HepG2 (cell line): ENCODE data around the gene STX7. TPM values are rescaled to one million over a fixed set of nuclear protein-coding genes. Genes with fewer than 3 reads are reported as not detected.
A peak's percentile ranks its signal among the peaks of the same experiment; 100 is the strongest.

Source experiments
- ATAC-seq: fragments of 200-7000 bp; cut with Tn5 transposase; 3 replicates; pipeline ENCODE4 v1.9.1; 2020; ENCODE audit warnings: mild to moderate bottlenecking, moderate library complexity
- BruUV-seq: library from RNA; stranded (reverse); fragments of 400-500 nt; replicated peaks from 2 replicates; lab custom pipeline; 2021; lab: Mats Ljungman, UMichigan
- CTCF ChIA-PET: fragments of 300-600 bp; formaldehyde crosslinking; extraction: SDS; loops from one replicate; lab custom pipeline; 2021; ENCODE audit warnings: low total read pairs, inconsistent platforms, low intra/inter-chr PET ratio; lab: Yijun Ruan, JAX
- POLR2A ChIA-PET: fragments of 350-600 bp; sonication (Branson Sonifier 250); formaldehyde crosslinking; loops from one replicate; lab custom pipeline; 2020; ENCODE audit warnings: antibody characterized with exemption, inconsistent platforms; lab: Yijun Ruan, JAX
- DNase-seq: peaks from one replicate; pipeline ENCODE4 v3.0.0-alpha.2; 2015; ENCODE audit warnings: low spot score
- FAIRE-seq: peaks from 3 replicates; lab custom pipeline; 2011; peaks lifted over from hg19 to GRCh38; lab: Jason Lieb, UNC
- H2AFZ ChIP-seq: one replicate; pipeline ENCODE4 v1.6.1; 2011; ENCODE audit warnings: low read length, inconsistent platforms
- H3K27ac ChIP-seq: fragments of 300-600 bp; 3 replicates; pipeline ENCODE4 v1.8.0; 2011; ENCODE audit warnings: mixed run types, mild to moderate bottlenecking, mixed read lengths, low read length, inconsistent platforms; ENCODE audit not compliant: insufficient read depth; ENCODE audit errors: extremely low read length
- H3K27me3 ChIP-seq, 2 experiments: fragments of 200-600 bp in 1 of 2; 2 replicates in 1 of 2; 3 replicates in 1 of 2; pipeline versions ENCODE4 v1.6.0 to v1.8.0; 2011; ENCODE audit warnings: low read length in 2 of 2, mild to moderate bottlenecking in 2 of 2, moderate library complexity in 2 of 2, inconsistent platforms in 1 of 2; ENCODE audit not compliant: insufficient read depth in 2 of 2, control insufficient read depth in 1 of 2
- H3K36me3 ChIP-seq, 2 experiments: fragments of 200-600 bp in 1 of 2; replicated peaks in 1 of 2; 2 replicates in 1 of 2; 3 replicates in 1 of 2; pipeline versions ENCODE4 v1.5.1 to v1.8.0; 2011; ENCODE audit warnings: low read length in 2 of 2, inconsistent platforms in 1 of 2; ENCODE audit not compliant: insufficient read depth in 2 of 2, control insufficient read depth in 1 of 2
- H3K4me1 ChIP-seq: 2 replicates; pipeline ENCODE4 v1.5.1; 2012; ENCODE audit warnings: low read length, inconsistent platforms; ENCODE audit not compliant: insufficient read depth
- H3K4me2 ChIP-seq: 2 replicates; pipeline ENCODE4 v1.6.0; 2011; ENCODE audit warnings: low read depth, low read length, inconsistent platforms
- H3K4me3 ChIP-seq, 3 experiments: fragments of 200-600 bp in 1 of 3; sonication (generic), shearing (Covaris generic) in 1 of 3; replicated peaks in 1 of 3; 2 replicates each; pipeline ENCODE4 v1.5.1; 2011 to 2016; ENCODE audit warnings: low read length in 3 of 3, inconsistent platforms in 2 of 3, low read depth in 2 of 3, mild to moderate bottlenecking in 2 of 3, control low read depth in 1 of 3, mixed read lengths in 1 of 3; ENCODE audit not compliant: insufficient read depth in 1 of 3
- H3K79me2 ChIP-seq: one replicate; pipeline ENCODE4 v1.6.1; 2011; ENCODE audit warnings: low read length, inconsistent platforms; ENCODE audit not compliant: insufficient read depth
- H3K9ac ChIP-seq: 2 replicates; pipeline ENCODE4 v1.6.0; 2011; ENCODE audit warnings: mild to moderate bottlenecking, low read depth, low read length, inconsistent platforms; ENCODE audit not compliant: insufficient read depth
- H3K9me3 ChIP-seq: 2 replicates; pipeline ENCODE4 v1.5.1; 2012; ENCODE audit warnings: mild to moderate bottlenecking, low read length
- H4K20me1 ChIP-seq: 2 replicates; pipeline ENCODE4 v1.6.0; 2011; ENCODE audit warnings: inconsistent platforms, mild to moderate bottlenecking, low read length, moderate library complexity; ENCODE audit not compliant: insufficient read depth
- ARID5B ChIP-seq: IDR thresholded peaks from 2 replicates; pipeline ENCODE4 v1.4.0; 2020; ENCODE audit warnings: mild to moderate bottlenecking, missing genetic modification reagents
- MAFF ChIP-seq: IDR thresholded peaks from 2 replicates; pipeline ENCODE4 v1.6.1; 2011; ENCODE audit warnings: low read depth, low read length, improper control_type of control experiment
- MAFK ChIP-seq, 2 experiments: IDR thresholded peaks in 1 of 2; conservative IDR thresholded peaks in 1 of 2; 2 replicates each; pipeline ENCODE4 v1.6.1; 2011; ENCODE audit warnings: improper control_type of control experiment in 2 of 2, low read length in 2 of 2
- MXD4 ChIP-seq: IDR thresholded peaks from 2 replicates; pipeline ENCODE4 v1.6.1; 2016; ENCODE audit warnings: mild to moderate bottlenecking, missing biosample characterization, missing genetic modification reagents
- YY1 ChIP-seq: IDR thresholded peaks from 2 replicates; pipeline ENCODE4 v1.6.1; 2011; ENCODE audit warnings: low read length, low read depth, moderate library complexity, mild to moderate bottlenecking; ENCODE audit not compliant: insufficient read depth, insufficient replicate concordance
- WGBS: methylation state at CpG from one replicate; pipeline ENCODE4 v1.1.6; 2017; ENCODE audit warnings: low lambda C conversion rate; 5-methylcytosine and 5-hydroxymethylcytosine counted together
- in situ Hi-C: cut with HindIII; loops from 2 replicates; pipeline ENCODE4 v1.10.0; 2017; ENCODE audit warnings: low pct_unique_long_range_greater_than_20kb; ENCODE audit not compliant: extremely low pct_ligation_motif_present
- intact Hi-C: fragments of 100-400 bp; cut with micrococcal nuclease; formaldehyde crosslinking; loops from one replicate; pipeline ENCODE4 v1.10.0; 2022; ENCODE audit not compliant: unreplicated experiment
- polyA plus RNA-seq, 8 experiments: library from polyadenylated mRNA; depleted of rRNA in 3 of 8; stranded (reverse) in 7 of 8; unstranded in 1 of 8; fragments of >200 nt; fragmentation: Illumina TruSeq in 4 of 8; extraction: Trizol in 4 of 8; gene quantifications; 2 replicates each; pipeline versions ENCODE4 v1.2.1 to v1.2.3, GENCODE V29; 2011 to 2016; ENCODE audit warnings: low read depth in 4 of 8, missing spikeins in 1 of 8, mixed read lengths in 1 of 8; ENCODE audit not compliant: insufficient read depth in 1 of 8
- total RNA-seq, 5 experiments: library from RNA; depleted of rRNA; stranded (reverse); fragments of >200 nt; fragmentation: Illumina TruSeq; extraction: Trizol; gene quantifications; 2 replicates each; pipeline ENCODE4 v1.2.3, GENCODE V29; 2016; ENCODE audit warnings: low read depth in 1 of 5

The STX7 gene
- total and polyA plus RNA-seq, 2 of the 13 experiments (the other 11 are each of a cell fraction or from before 2014, with no cell fraction given) = 28.0 to 34.7 TPM

DNA sequence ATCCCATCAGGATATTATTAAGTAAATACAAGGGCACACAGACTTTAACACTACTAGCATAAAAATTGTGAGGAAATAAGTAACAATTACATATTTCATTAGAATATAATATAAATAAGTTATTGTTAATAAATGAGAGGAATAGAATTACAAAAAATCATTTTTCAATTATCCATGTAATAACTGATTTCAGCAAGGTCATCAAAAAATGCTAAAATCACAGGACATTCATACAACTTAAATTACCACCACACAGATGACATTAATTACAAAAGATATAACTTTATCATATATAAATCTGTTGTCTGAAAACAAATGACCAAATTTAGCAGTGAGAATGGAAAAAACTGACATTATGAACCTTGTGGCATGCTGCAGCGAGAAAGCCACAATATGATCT, 37.0 kb downstream of the STX7 start:
- Histone ChIP-seq H3K27ac (no peak overlapping the region), H3K9ac (no peak overlapping the region), H3K36me3 (peaks cover 8 to 12% of the 10 kb centered on the region in 2 experiments; a peak in 3 of 5 replicates), H3K9me3 (no peaks in the 10 kb centered on the region), H4K20me1 (no peaks in the 10 kb centered on the region), H3K4me1 (no peaks in the 10 kb centered on the region), H3K4me2 (no peak overlapping the region), H3K4me3 (no peak overlapping the region), H2AFZ (no peak overlapping the region), H3K27me3 (no peaks in the 10 kb centered on the region)
- no TSS peak for BruUV-seq
- in situ Hi-C loops (no loop called here), intact Hi-C loops (no loop called here)
- no peak for DNase-seq
- CTCF ChIA-PET = no interaction called here
- FAIRE-seq = no peak
- no peak for ATAC-seq
- POLR2A ChIA-PET = no interaction called here
- WGBS = 93% methylated on average over 1 of the region's 1 CpG
- TF ChIP-seq ARID5B (CRISPR knock-in tag) (no peak), MAFK (conservative IDR thresholded peaks at IDR 0.05 in 1 of 2, IDR thresholded peaks at IDR 0.05 in 1 of 2; ENCODE audit: low read length in 2 of 2) (peak; percentile 95 to 97), MAFF (peak; percentile 94)
- TF ChIP-seq, all 625 proteins: peak for 2
- no peaks in the 10 kb centered on the region for H3K79me2 ChIP-seq

- Histone ChIP-seq H3K27me3 (no peaks in the 10 kb centered on the region), H3K79me2 (no peaks in the 10 kb centered on the region), H4K20me1 (no peaks in the 10 kb centered on the region), H3K4me2 (no peak overlapping the region), H3K27ac (no peak overlapping the region), H3K9me3 (no peaks in the 10 kb centered on the region), H3K4me1 (no peaks in the 10 kb centered on the region), H3K4me3 (no peak overlapping the region), H3K36me3 (peaks cover 17 to 40% of the 10 kb centered on the region in 2 experiments), H3K9ac (no peak overlapping the region), H2AFZ (no peak overlapping the region)
- no peak for TF ChIP-seq MXD4 (CRISPR knock-in tag)
- TF ChIP-seq YY1 = no peak
- in situ Hi-C loops (no loop called here), intact Hi-C loops (no loop called here)
- FAIRE-seq (no peak), DNase-seq (no peak), ATAC-seq (no peak)
- CTCF ChIA-PET = no interaction called here
- 98% methylated on average over 3 of the region's 3 CpGs for WGBS
- POLR2A ChIA-PET = no interaction called here
- BruUV-seq = no TSS peak
Observed at GRCh38 chr6:132471787-132472186, 41.1 kb downstream of the STX7 start.
